PC-9 (cell line): ENCODE results near the gene TP53RK. TPM values are rescaled to one million over a fixed set of nuclear protein-coding genes. Genes with fewer than 3 reads are reported as not detected.

Experiments
- BruUV-seq: library from RNA; stranded (reverse); fragments of 400-500 nt; replicated peaks from 2 replicates; lab custom pipeline; 2021; lab: Mats Ljungman, UMichigan
- CTCF ChIA-PET: fragments of 300-600 bp; sonication (Branson Sonifier 250); formaldehyde crosslinking; loops from one replicate; lab custom pipeline; 2022; ENCODE audit warnings: antibody characterized with exemption; lab: Charles Lee
- POLR2A ChIA-PET: fragments of 300-600 bp; sonication (Branson Sonifier 250); formaldehyde crosslinking; loops from one replicate; lab custom pipeline; 2022; ENCODE audit warnings: antibody characterized with exemption; ENCODE audit not compliant: unreplicated experiment; lab: Charles Lee
- DNase-seq, 2 experiments: peaks; one replicate each; pipeline versions ENCODE4 v3.0.0 to v3.0.0-alpha.2; 2015 to 2022; ENCODE audit warnings: mixed read lengths in 1 of 2
- H2AFZ ChIP-seq: fragments of 200-600 bp; sonication (generic); 2 replicates; pipeline ENCODE4 v1.8.1; 2017; ENCODE audit warnings: antibody characterized with exemption
- H3F3A ChIP-seq: fragments of 200-600 bp; sonication (generic); 2 replicates; pipeline ENCODE4 v1.8.1; 2017; ENCODE audit warnings: antibody characterized with exemption, mild to moderate bottlenecking, low read depth; ENCODE audit not compliant: insufficient read depth
- H3K27ac ChIP-seq: fragments of 200-600 bp; sonication (generic); 2 replicates; pipeline ENCODE4 v1.6.1; 2016; ENCODE audit warnings: mixed run types
- H3K27me3 ChIP-seq: fragments of 200-600 bp; sonication (generic); 2 replicates; pipeline ENCODE4 v1.6.1; 2016; ENCODE audit warnings: low read depth, mixed run types; ENCODE audit not compliant: insufficient read depth
- H3K36me3 ChIP-seq: fragments of 200-600 bp; sonication (generic); 2 replicates; pipeline ENCODE4 v1.6.1; 2016; ENCODE audit warnings: low read depth, mixed run types
- H3K4me1 ChIP-seq: fragments of 200-600 bp; sonication (generic); replicated peaks from 2 replicates; pipeline ENCODE4 v1.6.1; 2016; ENCODE audit warnings: mixed run types; ENCODE audit not compliant: insufficient read depth
- H3K4me2 ChIP-seq: fragments of 200-600 bp; sonication (generic); 2 replicates; pipeline ENCODE4 v1.6.1; 2017; ENCODE audit warnings: mixed run types
- H3K4me3 ChIP-seq: fragments of 200-600 bp; sonication (generic); 2 replicates; pipeline ENCODE4 v1.6.1; 2016; ENCODE audit warnings: mixed run types
- H3K79me2 ChIP-seq: fragments of 200-600 bp; sonication (generic); 2 replicates; pipeline ENCODE4 v1.6.1; 2017; ENCODE audit warnings: low read depth, mixed run types
- H3K9me2 ChIP-seq: fragments of 200-600 bp; sonication (generic); 2 replicates; pipeline ENCODE4 v1.8.1; 2017; ENCODE audit warnings: mild to moderate bottlenecking; ENCODE audit not compliant: insufficient read depth
- H3K9me3 ChIP-seq: fragments of 200-600 bp; sonication (generic); 2 replicates; pipeline ENCODE4 v1.8.1; 2016; ENCODE audit warnings: low read depth; ENCODE audit not compliant: insufficient read depth
- H4K20me1 ChIP-seq: fragments of 200-600 bp; sonication (generic); 2 replicates; pipeline ENCODE4 v1.8.1; 2017; ENCODE audit not compliant: insufficient read depth
- EZH2 ChIP-seq: fragments of 200-600 bp; sonication (generic); IDR thresholded peaks from 2 replicates; pipeline ENCODE4 v1.8.0; 2017; ENCODE audit warnings: antibody characterized with exemption, low read depth
- intact Hi-C: fragments of 100-400 bp; cut with micrococcal nuclease; formaldehyde crosslinking; loops from one replicate; pipeline ENCODE4 v1.10.0; 2022; ENCODE audit not compliant: unreplicated experiment
- total RNA-seq: library from RNA; stranded (reverse); gene quantifications from 2 replicates; pipeline ENCODE4 v1.2.3, GENCODE V29; 2021
- TF ChIP-seq, protein P1 (sequence below): fragments of 200-600 bp; sonication (generic); conservative IDR thresholded peaks from 2 replicates; pipeline ENCODE4 v1.6.1; 2017; ENCODE audit warnings: mixed run types, antibody characterized with exemption, mild to moderate bottlenecking, moderate library complexity

Gene TP53RK
- total RNA-seq, 1 experiment from 2014 or later = 10.4 TPM

GRCh38 chr20:46713957-46714834, 25.0 kb upstream of the TP53RK start:
- Histone ChIP-seq H3K79me2 (no peaks in the 10 kb centered on the region), H3K36me3 (no peaks in the 10 kb centered on the region), H3K27me3 (no peaks in the 10 kb centered on the region), H2AFZ (no peak overlapping the region), H3K9me2 (no peaks in the 10 kb centered on the region), H4K20me1 (no peaks in the 10 kb centered on the region), H3F3A (peaks cover 8% of the 10 kb centered on the region; the same call in 1 of the 2 replicates), H3K4me2 (no peak overlapping the region), H3K4me3 (no peak overlapping the region), H3K9me3 (no peaks in the 10 kb centered on the region), H3K27ac (no peak overlapping the region), H3K4me1 (peaks cover 18% of the 10 kb centered on the region)
- CTCF ChIA-PET = no interaction called here
- no TSS peak for BruUV-seq
- no peak for DNase-seq
- POLR2A ChIA-PET = no interaction called here
- no peak for TF ChIP-seq EZH2
- TF ChIP-seq, protein P1, sequence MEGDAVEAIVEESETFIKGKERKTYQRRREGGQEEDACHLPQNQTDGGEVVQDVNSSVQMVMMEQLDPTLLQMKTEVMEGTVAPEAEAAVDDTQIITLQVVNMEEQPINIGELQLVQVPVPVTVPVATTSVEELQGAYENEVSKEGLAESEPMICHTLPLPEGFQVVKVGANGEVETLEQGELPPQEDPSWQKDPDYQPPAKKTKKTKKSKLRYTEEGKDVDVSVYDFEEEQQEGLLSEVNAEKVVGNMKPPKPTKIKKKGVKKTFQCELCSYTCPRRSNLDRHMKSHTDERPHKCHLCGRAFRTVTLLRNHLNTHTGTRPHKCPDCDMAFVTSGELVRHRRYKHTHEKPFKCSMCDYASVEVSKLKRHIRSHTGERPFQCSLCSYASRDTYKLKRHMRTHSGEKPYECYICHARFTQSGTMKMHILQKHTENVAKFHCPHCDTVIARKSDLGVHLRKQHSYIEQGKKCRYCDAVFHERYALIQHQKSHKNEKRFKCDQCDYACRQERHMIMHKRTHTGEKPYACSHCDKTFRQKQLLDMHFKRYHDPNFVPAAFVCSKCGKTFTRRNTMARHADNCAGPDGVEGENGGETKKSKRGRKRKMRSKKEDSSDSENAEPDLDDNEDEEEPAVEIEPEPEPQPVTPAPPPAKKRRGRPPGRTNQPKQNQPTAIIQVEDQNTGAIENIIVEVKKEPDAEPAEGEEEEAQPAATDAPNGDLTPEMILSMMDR = no peak
- intact Hi-C loops = no loop called here

GRCh38 chr20:46712056-46712636, 22.9 kb upstream of the TP53RK start:
- H3K36me3 ChIP-seq = no peaks in the 10 kb centered on the region
- no peak overlapping the region for H3K4me3 ChIP-seq
- intact Hi-C loops = no loop called here
- peaks cover 22% of the 10 kb centered on the region for H3K4me1 ChIP-seq
- ChIA-PET CTCF (interaction anchor here (0.5 kb wide), 1 partner anchor 36 kb away, joined by 5 read pairs; no protein-coding TSS in a partner anchor), POLR2A (no interaction called here)
- H4K20me1 ChIP-seq = no peaks in the 10 kb centered on the region
- BruUV-seq = no TSS peak
- H3K9me3 ChIP-seq = no peaks in the 10 kb centered on the region
- TF ChIP-seq, protein P1 = no peak
- TF ChIP-seq EZH2 = no peak
- H3K9me2 ChIP-seq = no peaks in the 10 kb centered on the region
- H3K27me3 ChIP-seq = no peaks in the 10 kb centered on the region
- no peak overlapping the region for H2AFZ ChIP-seq
- DNase-seq = peak in 1 of 2 experiments; percentile 22
- no peak overlapping the region for H3K4me2 ChIP-seq
- no peak overlapping the region for H3K27ac ChIP-seq
- H3K79me2 ChIP-seq = no peaks in the 10 kb centered on the region
- H3F3A ChIP-seq = peaks cover 8% of the 10 kb centered on the region; the same call in 1 of the 2 replicates

DNA sequence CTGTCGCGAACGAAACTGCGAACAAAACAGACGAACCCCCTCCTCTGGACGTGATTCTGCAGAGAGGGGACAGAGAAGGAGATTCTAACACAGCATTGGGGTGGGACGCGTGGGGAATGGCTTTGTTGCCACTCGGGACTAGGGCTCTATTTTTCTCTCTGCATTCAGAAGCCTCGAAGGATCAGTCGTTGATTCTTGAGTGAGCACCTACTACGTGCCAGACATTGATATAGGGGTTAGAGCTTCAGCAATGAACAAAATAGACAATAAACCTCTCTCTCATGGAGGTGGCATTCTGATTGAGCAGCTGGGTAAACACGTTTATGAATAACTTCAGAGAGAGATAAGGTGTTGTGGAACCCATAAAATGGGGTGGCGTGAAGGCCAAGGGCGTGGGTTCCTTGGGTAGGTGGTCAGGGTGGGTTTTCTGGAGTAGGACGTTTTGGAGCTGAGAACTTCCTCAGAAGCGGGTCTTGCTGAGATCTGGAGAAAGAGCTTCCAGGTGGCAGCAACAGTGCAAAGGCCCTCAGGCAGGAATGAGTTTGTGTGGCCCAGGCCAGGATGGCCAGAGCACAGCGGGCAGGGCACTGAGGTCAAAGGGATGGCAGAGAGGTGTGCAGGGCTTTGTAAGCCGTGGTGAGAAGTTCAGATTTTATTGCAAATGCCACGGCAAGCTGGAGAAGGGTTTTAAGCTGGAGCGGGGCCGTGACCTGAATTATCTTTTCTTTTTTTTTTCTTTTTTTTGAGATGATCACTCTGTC, 21.1 kb upstream of the TP53RK start:
- H3K4me2 ChIP-seq = peak overlapping the region; percentile 78
- TF ChIP-seq, protein P1 = no peak
- no peak for TF ChIP-seq EZH2
- H3F3A ChIP-seq = peaks cover 7% of the 10 kb centered on the region; the same call in 1 of the 2 replicates
- no peak overlapping the region for H3K27ac ChIP-seq
- ChIA-PET POLR2A (interaction anchor here (0.6 to 0.7 kb wide), 2 partner anchors 24 to 37 kb away, joined by 3 read pairs; no protein-coding TSS in a partner anchor), CTCF (no interaction called here)
- no peaks in the 10 kb centered on the region for H3K36me3 ChIP-seq
- H3K4me1 ChIP-seq = peaks cover 17% of the 10 kb centered on the region
- H2AFZ ChIP-seq = peak overlapping the region; percentile 94
- H3K4me3 ChIP-seq = peak overlapping the region; percentile 77
- H3K9me2 ChIP-seq = no peaks in the 10 kb centered on the region
- peaks cover 8% of the 10 kb centered on the region for H3K9me3 ChIP-seq
- no peaks in the 10 kb centered on the region for H3K27me3 ChIP-seq
- H3K79me2 ChIP-seq = no peaks in the 10 kb centered on the region
- no TSS peak for BruUV-seq
- intact Hi-C loops = no loop called here
- H4K20me1 ChIP-seq = no peaks in the 10 kb centered on the region
- DNase-seq = peak in 1 of 2 experiments; percentile 37
